Measurements from ENCODE around the gene NTSR1.

Gene NTSR1

GRCh38 chr20:62708591-62709536, at the start of gene NTSR1:
NTSR1 (plus strand) TSS chr20:62708836; CDS start chr20:62709208, 372 bp downstream.
- TF ChIP-seq CTCF (IDR thresholded peaks at IDR 0.05; ENCODE audit: poor library complexity, severe bottlenecking) = peak; percentile 50
- DNase-seq (ENCODE audit: low spot score) = no peak
- H3K27ac ChIP-seq (ENCODE audit: poor library complexity, severe bottlenecking) = peak within 1 kb of the TSS; percentile 97
- peaks cover 48% of the 10 kb centered on the region for H3K4me1 ChIP-seq (ENCODE audit: insufficient read depth, poor library complexity, severe bottlenecking)
- no peaks in the 10 kb centered on the region for H3K36me3 ChIP-seq (ENCODE audit: low read depth)
- peaks cover 26% of the 10 kb centered on the region for H3K27me3 ChIP-seq (ENCODE audit: insufficient read depth, poor library complexity, severe bottlenecking)
- peak within 1 kb of the TSS; percentile 33 for H3K4me3 ChIP-seq (ENCODE audit: severe bottlenecking)
- H3K9me3 ChIP-seq (ENCODE audit: severe bottlenecking) = no peaks in the 10 kb centered on the region
- peak; percentile 2; the same call in 2 of the 3 replicates for ATAC-seq (ENCODE audit: low read depth)

GRCh38 chr20:62659488-62660239, 49.0 kb upstream of the NTSR1 start:
- no peak overlapping the region for H3K27ac ChIP-seq (ENCODE audit: poor library complexity, severe bottlenecking)
- no peak for DNase-seq (ENCODE audit: low spot score)

GRCh38 chr20:62660240-62660615, 48.4 kb upstream of the NTSR1 start:
- no peaks in the 10 kb centered on the region for H3K27me3 ChIP-seq (ENCODE audit: insufficient read depth, poor library complexity, severe bottlenecking)
- no peaks in the 10 kb centered on the region for H3K9me3 ChIP-seq (ENCODE audit: severe bottlenecking)
- ATAC-seq (ENCODE audit: low read depth) = no peak
- H3K4me3 ChIP-seq (ENCODE audit: severe bottlenecking) = no peak overlapping the region
- H3K36me3 ChIP-seq (ENCODE audit: low read depth) = peaks cover 5% of the 10 kb centered on the region; the same call in 1 of the 2 replicates
- H3K4me1 ChIP-seq (ENCODE audit: insufficient read depth, poor library complexity, severe bottlenecking) = peaks cover 32% of the 10 kb centered on the region
- no peak overlapping the region for H3K27ac ChIP-seq (ENCODE audit: poor library complexity, severe bottlenecking)
- no peak for TF ChIP-seq CTCF (IDR thresholded peaks at IDR 0.05; ENCODE audit: poor library complexity, severe bottlenecking)
- no peak for DNase-seq (ENCODE audit: low spot score)

More at GRCh38 chr20:62659488-62660239, 49.0 kb upstream of the NTSR1 start:
- H3K27me3 ChIP-seq (ENCODE audit: insufficient read depth, poor library complexity, severe bottlenecking) = no peaks in the 10 kb centered on the region
- H3K36me3 ChIP-seq (ENCODE audit: low read depth) = peaks cover 5% of the 10 kb centered on the region
- H3K4me3 ChIP-seq (ENCODE audit: severe bottlenecking) = no peak overlapping the region
- H3K9me3 ChIP-seq (ENCODE audit: severe bottlenecking) = no peaks in the 10 kb centered on the region
- TF ChIP-seq CTCF (IDR thresholded peaks at IDR 0.05; ENCODE audit: poor library complexity, severe bottlenecking) = no peak
- ATAC-seq (ENCODE audit: low read depth) = no peak
- peaks cover 32% of the 10 kb centered on the region for H3K4me1 ChIP-seq (ENCODE audit: insufficient read depth, poor library complexity, severe bottlenecking)

- Histone ChIP-seq H3K4me1 (ENCODE audit: insufficient read depth, poor library complexity, severe bottlenecking) (peaks cover 31% of the 10 kb centered on the region), H3K36me3 (ENCODE audit: low read depth) (peaks cover 5% of the 10 kb centered on the region; the same call in 1 of the 2 replicates), H3K27me3 (ENCODE audit: insufficient read depth, poor library complexity, severe bottlenecking) (no peaks in the 10 kb centered on the region), H3K9me3 (ENCODE audit: severe bottlenecking) (no peaks in the 10 kb centered on the region), H3K4me3 (ENCODE audit: severe bottlenecking) (no peak overlapping the region), H3K27ac (ENCODE audit: poor library complexity, severe bottlenecking) (no peak overlapping the region)
- ATAC-seq (ENCODE audit: low read depth) (no peak), DNase-seq (ENCODE audit: low spot score) (no peak)
- TF ChIP-seq CTCF (IDR thresholded peaks at IDR 0.05; ENCODE audit: poor library complexity, severe bottlenecking) = no peak
Observed at GRCh38 chr20:62660768-62661167, 47.9 kb upstream of the NTSR1 start.

Data from RWPE2 (cell line).